Stomach smooth muscle (tissue), 2 donors: Measurements from ENCODE around the gene TBC1D12.
"Not testable (repeated sequence)": the region's sequence is repeated elsewhere in the genome, so short reads cannot be mapped to it uniquely, and the experiment has no call there.

Experiments
- H3K27ac ChIP-seq: one replicate; pipeline ENCODE4 v1.7.0; 2013; ENCODE audit warnings: mild to moderate bottlenecking, low read length, inconsistent platforms
- H3K27me3 ChIP-seq, 2 donors: one replicate each; pipeline ENCODE4 v1.7.0; 2013; ENCODE audit warnings: low read length in 2 of 2; ENCODE audit not compliant: insufficient read depth in 2 of 2, control insufficient read depth in 1 of 2
- H3K36me3 ChIP-seq, 2 donors: one replicate each; pipeline ENCODE4 v1.7.0; 2013; ENCODE audit warnings: low read length in 2 of 2; ENCODE audit not compliant: control insufficient read depth in 2 of 2, insufficient read depth in 2 of 2
- H3K4me1 ChIP-seq: one replicate; pipeline ENCODE4 v1.7.0; 2013; ENCODE audit warnings: low read length; ENCODE audit not compliant: control insufficient read depth, insufficient read depth
- H3K4me3 ChIP-seq, 2 donors: one replicate each; pipeline ENCODE4 v1.7.0; 2013; ENCODE audit warnings: low read length in 2 of 2
- H3K9ac ChIP-seq, 2 donors: one replicate each; pipeline ENCODE4 v1.7.0; 2013; ENCODE audit warnings: low read length in 2 of 2, mild to moderate bottlenecking in 1 of 2
- H3K9me3 ChIP-seq, 2 donors: one replicate each; pipeline ENCODE4 v1.7.0; 2013; ENCODE audit warnings: low read length in 2 of 2; ENCODE audit not compliant: control insufficient read depth in 2 of 2
- donor health status: healthy.
- donor health status: Pancreatic carcinoma.

TBC1D12 gene

GRCh38 chr10:94489976-94490788 is 87.8 kb downstream of the TBC1D12 start:
- Histone ChIP-seq H3K4me1 (no peaks in the 10 kb centered on the region), H3K4me3 (no peak overlapping the region), H3K9ac (no peak overlapping the region), H3K36me3 (no peaks in the 10 kb centered on the region), H3K27ac (no peak overlapping the region), H3K27me3 (no peaks in the 10 kb centered on the region), H3K9me3 (no peaks in the 10 kb centered on the region)

GRCh38 chr10:94490789-94491039 is 88.4 kb downstream of the TBC1D12 start:
- H3K9ac ChIP-seq: no peak overlapping the region

GRCh38 chr10:94493463-94493862 is 91.1 kb downstream of the TBC1D12 start:
- H3K9ac ChIP-seq: no peak overlapping the region
- no peaks in the 10 kb centered on the region for H3K4me1 ChIP-seq
- no peaks in the 10 kb centered on the region for H3K9me3 ChIP-seq
- no peak overlapping the region for H3K27ac ChIP-seq
- H3K36me3 ChIP-seq: no peaks in the 10 kb centered on the region
- no peaks in the 10 kb centered on the region for H3K27me3 ChIP-seq
- H3K4me3 ChIP-seq: no peak overlapping the region

More at GRCh38 chr10:94490789-94491039, 88.4 kb downstream of the TBC1D12 start:
- Histone ChIP-seq H3K9me3 (no peaks in the 10 kb centered on the region), H3K27ac (no peak overlapping the region), H3K36me3 (no peaks in the 10 kb centered on the region), H3K4me1 (no peaks in the 10 kb centered on the region), H3K27me3 (no peaks in the 10 kb centered on the region), H3K4me3 (no peak overlapping the region)

- H3K27me3 ChIP-seq: no peaks in the 10 kb centered on the region
- no peak overlapping the region for H3K27ac ChIP-seq
- H3K4me3 ChIP-seq: no peak overlapping the region
These were observed 93.7 kb downstream of the TBC1D12 start for GRCh38 chr10:94496010-94496409.

GRCh38 chr10:94496646-94497045 is 94.3 kb downstream of the TBC1D12 start:
- Histone ChIP-seq H3K4me3 (no peak overlapping the region), H3K9me3 (no peaks in the 10 kb centered on the region), H3K36me3 (peaks cover 0 to 2% of the 10 kb centered on the region in 2 donors), H3K4me1 (no peaks in the 10 kb centered on the region), H3K27me3 (no peaks in the 10 kb centered on the region), H3K27ac (no peak overlapping the region), H3K9ac (no peak overlapping the region)

More at GRCh38 chr10:94496010-94496409, 93.7 kb downstream of the TBC1D12 start:
- Histone ChIP-seq H3K9ac (no peak overlapping the region), H3K4me1 (no peaks in the 10 kb centered on the region), H3K9me3 (no peaks in the 10 kb centered on the region), H3K36me3 (peaks cover 0 to 2% of the 10 kb centered on the region in 2 donors)

GRCh38 chr10:94500063-94500462 is 97.7 kb downstream of the TBC1D12 start:
- Histone ChIP-seq H3K27me3 (no peaks in the 10 kb centered on the region), H3K9ac (no peak overlapping the region), H3K27ac (no peak overlapping the region), H3K4me3 (no peak overlapping the region), H3K9me3 (no peaks in the 10 kb centered on the region), H3K4me1 (no peaks in the 10 kb centered on the region), H3K36me3 (peaks cover 0 to 2% of the 10 kb centered on the region in 2 donors)

- Histone ChIP-seq H3K9ac (no peak overlapping the region), H3K27ac (no peak overlapping the region), H3K36me3 (peaks cover 0 to 6% of the 10 kb centered on the region in 2 donors)
These were observed 119.2 kb downstream of the TBC1D12 start for GRCh38 chr10:94521276-94522250.

GRCh38 chr10:94524146-94524545 is 121.8 kb downstream of the TBC1D12 start:
- H3K9me3 ChIP-seq: no peaks in the 10 kb centered on the region
- H3K4me1 ChIP-seq: no peaks in the 10 kb centered on the region
- H3K36me3 ChIP-seq: peaks cover 0 to 8% of the 10 kb centered on the region in 2 donors
- no peaks in the 10 kb centered on the region for H3K27me3 ChIP-seq
- no peak overlapping the region for H3K4me3 ChIP-seq
- no peak overlapping the region for H3K9ac ChIP-seq
- H3K27ac ChIP-seq: no peak overlapping the region

More at GRCh38 chr10:94521276-94522250, 119.2 kb downstream of the TBC1D12 start:
- Histone ChIP-seq H3K4me1 (no peaks in the 10 kb centered on the region), H3K27me3 (no peaks in the 10 kb centered on the region), H3K4me3 (no peak overlapping the region), H3K9me3 (no peaks in the 10 kb centered on the region)

- no peak overlapping the region for H3K9ac ChIP-seq
- H3K9me3 ChIP-seq: no peaks in the 10 kb centered on the region
- no peaks in the 10 kb centered on the region for H3K27me3 ChIP-seq
- no peak overlapping the region for H3K4me3 ChIP-seq
- no peak overlapping the region for H3K27ac ChIP-seq
- H3K4me1 ChIP-seq: no peaks in the 10 kb centered on the region
- peaks cover 0 to 8% of the 10 kb centered on the region in 2 donors for H3K36me3 ChIP-seq
These were observed 122.4 kb downstream of the TBC1D12 start for GRCh38 chr10:94524711-94525110.

GRCh38 chr10:94531550-94531949 is 129.2 kb downstream of the TBC1D12 start:
- not testable (repeated sequence) for H3K9me3 ChIP-seq, H3K27me3 ChIP-seq, H3K4me3 ChIP-seq, H3K27ac ChIP-seq, H3K4me1 ChIP-seq, H3K9ac ChIP-seq
- H3K36me3 ChIP-seq: peaks cover 6 to 11% of the 10 kb centered on the region in 2 donors
